T-cell (primary cell): ENCODE measurements around the gene AIG1. TPM values are rescaled to one million over a fixed set of nuclear protein-coding genes. Genes with fewer than 3 reads are reported as not detected.

Experiments
- ATAC-seq, 4 experiments: fragments of 200-7000 bp in 3 of 4; fragments of 150-1000 bp in 1 of 4; cut with Tn5 transposase; replicated peaks in 1 of 4; 1 replicate in 3 of 4; 2 replicates in 1 of 4; pipeline ENCODE4 v1.10.0; 2021; ENCODE audit warnings: moderate library complexity in 3 of 4, mild to moderate bottlenecking in 2 of 4, moderate number of reproducible peaks in 1 of 4
- CTCF ChIA-PET, 2 donors: fragments of 300-600 bp; sonication (Branson Sonifier 250); formaldehyde crosslinking; loops; one replicate each; lab custom pipeline; 2022; ENCODE audit warnings: antibody characterized with exemption in 2 of 2; lab: Charles Lee
- POLR2A ChIA-PET, 2 donors: fragments of 300-600 bp; sonication (Branson Sonifier 250); formaldehyde crosslinking; loops; one replicate each; lab custom pipeline; 2022; ENCODE audit warnings: antibody characterized with exemption in 2 of 2; lab: Charles Lee
- DNase-seq, 35 experiments: peaks; one replicate each; pipeline versions ENCODE4 v3.0.0 to v3.0.0-alpha.2; 2013 to 2023
- H3K27ac ChIP-seq: one replicate; pipeline ENCODE4 v1.5.1; 2013; ENCODE audit warnings: low read length
- H3K27me3 ChIP-seq, 2 experiments: replicated peaks in 1 of 2; 1 replicate in 1 of 2; 2 replicates in 1 of 2; pipeline versions ENCODE4 v1.6.1 to v1.7.0; 2013; ENCODE audit warnings: low read length in 1 of 2, mixed read lengths in 1 of 2; ENCODE audit not compliant: control insufficient read depth in 2 of 2, insufficient read depth in 2 of 2; ENCODE audit errors: extremely low read depth in 1 of 2
- H3K36me3 ChIP-seq, 2 donors: 1 replicate in 1 of 2; 2 replicates in 1 of 2; pipeline versions ENCODE4 v1.6.1 to v1.7.0; 2013; ENCODE audit warnings: low read length in 1 of 2; ENCODE audit not compliant: control insufficient read depth in 2 of 2, insufficient read depth in 1 of 2; ENCODE audit errors: extremely low read depth in 1 of 2
- H3K4me1 ChIP-seq, 2 experiments: 1 replicate in 1 of 2; 2 replicates in 1 of 2; pipeline versions ENCODE4 v1.6.1 to v1.7.0; 2013; ENCODE audit warnings: low read length in 2 of 2, mixed read lengths in 1 of 2; ENCODE audit not compliant: insufficient read depth in 2 of 2, control insufficient read depth in 1 of 2; ENCODE audit errors: extremely low read depth in 1 of 2
- H3K4me3 ChIP-seq, 2 donors: 1 replicate in 1 of 2; 2 replicates in 1 of 2; pipeline versions ENCODE4 v1.5.1 to v1.7.0; 2013; ENCODE audit warnings: mild to moderate bottlenecking in 2 of 2, low read length in 1 of 2, moderate library complexity in 1 of 2; ENCODE audit not compliant: control insufficient read depth in 1 of 2; ENCODE audit errors: extremely low read depth in 1 of 2
- H3K9me3 ChIP-seq: 2 replicates; pipeline ENCODE4 v1.7.0; 2013
- H3K27ac Mint-ChIP-seq, 2 donors: one replicate each; pipeline ENCODE4 v1.8.0; 2020 to 2021; ENCODE audit warnings: mild to moderate bottlenecking in 2 of 2, mixed read lengths in 2 of 2
- H3K27me3 Mint-ChIP-seq, 2 donors: one replicate each; pipeline ENCODE4 v1.8.0; 2021 to 2022; ENCODE audit warnings: mixed read lengths in 2 of 2
- H3K36me3 Mint-ChIP-seq: one replicate; pipeline ENCODE4 v1.8.0; 2021; ENCODE audit warnings: mixed read lengths
- H3K4me1 Mint-ChIP-seq, 3 donors: one replicate each; pipeline ENCODE4 v1.8.0; 2020 to 2022; ENCODE audit warnings: mixed read lengths in 3 of 3, mild to moderate bottlenecking in 1 of 3
- H3K4me3 Mint-ChIP-seq, 3 donors: one replicate each; pipeline ENCODE4 v1.8.0; 2020 to 2022; ENCODE audit warnings: mild to moderate bottlenecking in 3 of 3, mixed read lengths in 3 of 3, moderate library complexity in 3 of 3
- H3K9me3 Mint-ChIP-seq, 3 donors: one replicate each; pipeline ENCODE4 v1.8.0; 2020 to 2022; ENCODE audit warnings: mixed read lengths in 3 of 3
- WGBS: methylation state at CpG from one replicate; pipeline ENCODE4 v1.1.5; 2013; ENCODE audit warnings: missing lambda C conversion rate; ENCODE audit not compliant: insufficient coverage; 5-methylcytosine and 5-hydroxymethylcytosine counted together
- total RNA-seq, 35 experiments: library from RNA in 6 of 35; stranded (reverse) in 6 of 35; fragments of 120-200 nt in 1 of 35; gene quantifications; one replicate each; pipeline versions ENCODE4 v1.2.1 to v1.2.4 and lab custom pipeline; 2013 to 2026

Gene AIG1
- total RNA-seq, 5 donors from 2014 or later (not counting 1 experiment from before 2014, with no cell fraction given), result 6.0 to 13.4 (median 7.6) TPM

DNA sequence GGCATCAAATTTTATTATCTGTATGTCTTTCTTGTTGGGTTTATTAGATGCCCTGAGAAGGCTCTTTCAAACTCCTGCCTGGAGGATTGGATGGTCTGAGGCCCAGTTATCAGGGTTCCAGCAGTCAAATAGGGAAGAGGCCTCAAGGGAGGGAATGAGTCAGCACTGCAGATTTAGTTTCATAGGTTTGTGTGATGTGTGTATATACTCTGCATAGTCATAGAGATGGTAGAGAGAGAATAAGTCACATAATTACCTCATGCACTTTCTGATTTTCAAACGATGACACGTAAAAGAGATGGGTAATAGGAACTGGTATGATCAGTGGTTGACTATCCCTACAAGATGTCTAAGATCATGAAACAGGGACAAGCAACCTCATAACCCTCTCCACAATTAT lies 307.7 kb downstream of the AIG1 start:
- no peak overlapping the region for H3K4me3 ChIP-seq
- no peak overlapping the region for H3K27ac ChIP-seq
- ATAC-seq (no peak), DNase-seq (no peak)
- no peak overlapping the region for H3K4me3 Mint-ChIP-seq
- no peaks in the 10 kb centered on the region for H3K9me3 ChIP-seq
- H3K27me3 ChIP-seq, result no peaks in the 10 kb centered on the region
- ChIA-PET POLR2A (interaction anchor here in 1 of 2 donors (0.6 kb wide), 1 partner anchor 1063 kb away, joined by 3 read pairs; no protein-coding TSS in a partner anchor), CTCF (no interaction called here)
- no peaks in the 10 kb centered on the region for H3K36me3 Mint-ChIP-seq
- WGBS, result no CpG with 5 or more reads among the region's 2 CpGs
- no peaks in the 10 kb centered on the region for H3K4me1 ChIP-seq
- no peak overlapping the region for H3K27ac Mint-ChIP-seq
- no peaks in the 10 kb centered on the region for H3K4me1 Mint-ChIP-seq
- no peaks in the 10 kb centered on the region for H3K9me3 Mint-ChIP-seq
- H3K36me3 ChIP-seq, result no peaks in the 10 kb centered on the region
- H3K27me3 Mint-ChIP-seq, result peaks cover 0 to 3% of the 10 kb centered on the region in 2 donors

DNA sequence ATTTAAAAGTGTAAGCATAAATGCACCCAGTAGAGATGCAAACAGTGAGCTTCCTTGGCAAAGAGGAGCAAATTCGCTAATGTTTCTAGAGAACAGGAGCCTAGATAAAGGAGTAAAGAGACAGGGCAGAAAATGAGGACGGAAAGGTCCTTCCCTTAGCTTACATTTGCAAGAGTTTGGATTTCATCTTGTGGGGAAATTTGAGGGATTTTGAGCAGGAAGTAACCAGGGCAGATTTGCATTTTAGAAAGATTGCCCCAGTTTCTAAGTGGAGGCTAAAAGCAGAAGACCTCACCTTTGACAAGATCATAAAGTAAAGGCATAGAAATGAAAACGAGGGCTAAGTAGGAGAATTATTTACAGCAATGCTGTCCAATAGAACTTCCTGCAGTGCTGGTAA lies 309.3 kb downstream of the AIG1 start:
- ChIA-PET CTCF (no interaction called here), POLR2A (no interaction called here)
- Histone ChIP-seq H3K9me3 (no peaks in the 10 kb centered on the region), H3K27me3 (no peaks in the 10 kb centered on the region), H3K27ac (no peak overlapping the region), H3K36me3 (no peaks in the 10 kb centered on the region), H3K4me3 (no peak overlapping the region), H3K4me1 (no peaks in the 10 kb centered on the region)
- Mint-ChIP-seq H3K9me3 (no peaks in the 10 kb centered on the region), H3K4me1 (no peaks in the 10 kb centered on the region), H3K27me3 (peaks cover 0 to 3% of the 10 kb centered on the region in 2 donors), H3K36me3 (no peaks in the 10 kb centered on the region), H3K27ac (no peak overlapping the region), H3K4me3 (no peak overlapping the region)
- DNase-seq (no peak), ATAC-seq (no peak)
- WGBS, result 67% methylated on average over 3 of the region's 3 CpGs

DNA sequence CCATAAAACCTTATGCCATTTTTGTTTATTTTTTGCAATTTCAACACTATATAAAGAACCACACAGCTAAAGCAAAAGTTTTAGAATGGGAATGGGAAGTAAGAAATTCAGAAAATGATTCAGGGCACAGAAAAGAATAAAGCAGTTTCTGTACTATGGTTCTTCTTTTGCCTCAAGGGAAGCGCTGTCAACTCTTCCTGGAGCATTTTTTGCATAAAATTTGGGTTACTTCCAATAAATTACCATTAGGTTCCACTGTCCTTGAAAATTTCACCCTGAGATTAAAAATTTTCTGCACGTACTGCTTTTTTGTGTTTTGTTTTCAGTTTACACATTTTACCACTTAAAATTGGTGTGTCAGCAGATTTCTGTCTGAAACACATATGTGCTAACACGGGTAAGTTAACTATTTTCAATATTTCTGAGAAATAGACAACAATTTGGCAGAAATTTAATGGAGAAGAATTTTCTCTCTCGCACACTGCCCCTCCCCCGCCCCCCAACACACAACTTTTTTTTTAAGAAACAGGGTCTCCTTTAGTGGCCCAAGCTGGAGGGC lies 310.2 kb downstream of the AIG1 start:
- ATAC-seq, result no peak
- POLR2A ChIA-PET, result no interaction called here
- H3K4me1 Mint-ChIP-seq, result no peaks in the 10 kb centered on the region

DNA sequence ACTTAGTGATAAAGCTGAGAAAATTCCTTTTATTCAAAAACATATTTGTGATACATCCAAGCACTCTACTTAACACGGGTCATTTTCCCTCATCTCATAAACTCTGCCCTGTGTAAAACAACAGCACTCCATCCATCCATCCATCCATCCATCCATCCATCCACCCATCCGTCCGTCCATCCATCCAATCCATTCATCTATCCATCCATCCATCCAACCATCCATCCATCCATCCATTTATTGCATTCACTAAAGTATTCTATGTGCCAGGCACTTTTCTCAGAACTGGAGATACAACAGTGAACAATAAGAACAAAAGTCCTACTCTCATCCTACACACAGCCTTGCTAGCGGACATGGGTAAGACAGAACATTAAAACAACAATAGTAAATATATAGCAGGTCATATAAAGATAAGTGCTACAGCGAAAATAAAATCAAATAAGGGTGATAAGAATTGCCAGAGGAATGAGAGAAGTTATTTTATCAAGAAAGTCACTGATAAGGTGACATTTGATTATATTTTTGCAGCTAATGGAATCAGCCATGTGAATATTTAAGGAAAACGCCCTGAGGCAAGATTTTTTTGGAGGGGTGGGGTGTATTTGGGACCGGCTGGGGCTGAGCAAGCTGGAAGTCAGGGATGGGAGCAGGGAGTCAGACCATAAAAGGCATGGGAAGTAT lies 311.7 kb downstream of the AIG1 start:
- no peaks in the 10 kb centered on the region for H3K4me1 Mint-ChIP-seq
- H3K4me3 Mint-ChIP-seq, result no peak overlapping the region
- H3K27me3 Mint-ChIP-seq, result peaks cover 5 to 13% of the 10 kb centered on the region in 2 donors
- no peaks in the 10 kb centered on the region for H3K9me3 ChIP-seq
- CTCF ChIA-PET, result interaction anchor here in 1 of 2 donors (0.6 kb wide), 1 partner anchor 14 kb away, joined by 3 read pairs; no protein-coding TSS in a partner anchor
- 93% methylated on average over 5 of the region's 7 CpGs for WGBS
- no peak overlapping the region for H3K27ac Mint-ChIP-seq
- H3K36me3 ChIP-seq, result no peaks in the 10 kb centered on the region
- no peak for DNase-seq
- H3K9me3 Mint-ChIP-seq, result peaks cover 0 to 3% (median under 1%) of the 10 kb centered on the region in 3 donors
- no peak overlapping the region for H3K4me3 ChIP-seq
- no peaks in the 10 kb centered on the region for H3K36me3 Mint-ChIP-seq
- ATAC-seq, result no peak
- H3K4me1 ChIP-seq, result no peaks in the 10 kb centered on the region
- no peaks in the 10 kb centered on the region for H3K27me3 ChIP-seq
- no peak overlapping the region for H3K27ac ChIP-seq
- POLR2A ChIA-PET, result interaction anchor here in 1 of 2 donors (0.6 kb wide), 1 partner anchor 639 kb away, joined by 3 read pairs; no protein-coding TSS in a partner anchor

More for the DNA sequence above, 310.2 kb downstream of the AIG1 start:
- Histone ChIP-seq H3K27ac (no peak overlapping the region), H3K9me3 (no peaks in the 10 kb centered on the region), H3K4me3 (no peak overlapping the region), H3K27me3 (no peaks in the 10 kb centered on the region), H3K4me1 (no peaks in the 10 kb centered on the region), H3K36me3 (no peaks in the 10 kb centered on the region)
- Mint-ChIP-seq H3K27ac (no peak overlapping the region), H3K9me3 (no peaks in the 10 kb centered on the region), H3K36me3 (no peaks in the 10 kb centered on the region), H3K4me3 (no peak overlapping the region), H3K27me3 (peaks cover 3 to 5% of the 10 kb centered on the region in 2 donors)
- no peak for DNase-seq
- WGBS, result no CpG with 5 or more reads among the region's 5 CpGs
- CTCF ChIA-PET, result no interaction called here

DNA sequence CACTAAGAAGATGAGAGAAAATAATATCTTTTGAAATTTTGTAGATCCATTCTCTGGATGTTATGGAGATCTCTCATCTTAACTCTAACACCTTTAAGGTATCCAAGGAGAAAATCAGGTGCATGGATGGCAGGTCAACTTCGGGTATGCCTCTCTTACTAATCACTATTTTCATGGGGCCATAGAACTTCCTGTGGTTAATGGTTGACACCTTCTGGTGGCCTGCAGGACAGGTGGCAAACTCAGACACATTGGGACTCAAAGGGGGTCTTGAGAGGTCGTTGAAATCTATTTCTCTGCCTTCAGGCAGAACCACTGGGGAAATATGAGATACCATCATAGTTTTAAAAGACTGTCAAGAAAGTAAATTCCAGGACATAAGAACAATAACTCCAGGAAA lies 313.3 kb downstream of the AIG1 start:
- H3K27ac ChIP-seq, result no peak overlapping the region
- H3K4me1 Mint-ChIP-seq, result no peaks in the 10 kb centered on the region
- H3K4me1 ChIP-seq, result no peaks in the 10 kb centered on the region
- H3K9me3 ChIP-seq, result no peaks in the 10 kb centered on the region
- DNase-seq (no peak), ATAC-seq (no peak)
- H3K27ac Mint-ChIP-seq, result no peak overlapping the region
- CTCF ChIA-PET, result interaction anchor here in 1 of 2 donors (0.5 kb wide), 1 partner anchor 438 kb away, joined by 6 read pairs; no protein-coding TSS in a partner anchor
- no peaks in the 10 kb centered on the region for H3K36me3 ChIP-seq
- POLR2A ChIA-PET, result interaction anchor here in 1 of 2 donors (0.6 kb wide), 1 partner anchor 27 kb away, joined by 3 read pairs; no protein-coding TSS in a partner anchor
- H3K9me3 Mint-ChIP-seq, result peaks cover 3 to 10% (median 3%) of the 10 kb centered on the region in 3 donors
- no peaks in the 10 kb centered on the region for H3K27me3 ChIP-seq
- peaks cover 5 to 14% of the 10 kb centered on the region in 2 donors for H3K27me3 Mint-ChIP-seq
- no peaks in the 10 kb centered on the region for H3K36me3 Mint-ChIP-seq
- H3K4me3 ChIP-seq, result no peak overlapping the region
- H3K4me3 Mint-ChIP-seq, result no peak overlapping the region
- no CpG with 5 or more reads among the region's 2 CpGs for WGBS

DNA sequence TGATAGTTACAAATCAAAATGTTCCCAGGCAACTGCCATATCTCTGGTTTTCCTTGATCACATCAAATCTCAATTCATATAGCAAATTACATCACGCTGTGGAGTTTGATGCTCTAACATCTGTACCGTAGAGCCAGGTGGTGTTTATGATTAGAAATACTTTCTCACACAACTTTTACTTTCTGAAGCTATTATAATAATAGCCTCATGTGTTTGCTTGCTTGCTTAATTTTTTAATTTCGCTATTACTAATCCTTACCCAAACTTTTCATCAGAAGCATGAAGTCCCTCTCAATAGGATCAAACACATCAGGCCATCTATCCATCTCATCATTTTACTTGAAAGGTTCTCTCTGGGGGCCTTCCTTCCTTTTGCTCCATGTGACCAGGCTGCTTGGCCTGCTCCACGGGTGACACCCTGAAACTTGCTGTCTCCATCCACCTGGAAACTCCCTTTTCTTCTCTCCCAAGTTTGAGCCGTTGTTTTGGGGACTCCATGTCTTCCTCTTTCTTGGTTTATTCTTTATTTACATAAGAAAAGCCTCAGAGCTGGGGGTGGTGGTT lies 314.4 kb downstream of the AIG1 start:
- H3K4me3 Mint-ChIP-seq, result no peak overlapping the region
- Histone ChIP-seq H3K27me3 (no peaks in the 10 kb centered on the region), H3K36me3 (no peaks in the 10 kb centered on the region), H3K27ac (no peak overlapping the region), H3K9me3 (no peaks in the 10 kb centered on the region), H3K4me1 (no peaks in the 10 kb centered on the region), H3K4me3 (no peak overlapping the region)
- WGBS, result 100% methylated on average over 1 of the region's 5 CpGs
- no peak overlapping the region for H3K27ac Mint-ChIP-seq
- ChIA-PET POLR2A (interaction anchor here in 1 of 2 donors (1.7 kb wide), 1 partner anchor 22 kb away, joined by 4 read pairs; no protein-coding TSS in a partner anchor), CTCF (interaction anchor here in 1 of 2 donors (0.7 kb wide), 1 partner anchor 32 kb away, joined by 3 read pairs; no protein-coding TSS in a partner anchor)
- no peaks in the 10 kb centered on the region for H3K36me3 Mint-ChIP-seq
- peaks cover 9 to 18% of the 10 kb centered on the region in 2 donors for H3K27me3 Mint-ChIP-seq
- H3K9me3 Mint-ChIP-seq, result peaks cover 3 to 10% (median 3%) of the 10 kb centered on the region in 3 donors
- DNase-seq (no peak), ATAC-seq (no peak)
- H3K4me1 Mint-ChIP-seq, result no peaks in the 10 kb centered on the region
